Measurements from ENCODE around the gene LDLRAD4. TPM values are rescaled to one million over a fixed set of nuclear protein-coding genes. Genes with fewer than 3 reads are reported as not detected.

Gene LDLRAD4
- total RNA-seq, 6 donors from 2014 or later, result 19.5 to 26.6 (median 24.4) TPM

DNA sequence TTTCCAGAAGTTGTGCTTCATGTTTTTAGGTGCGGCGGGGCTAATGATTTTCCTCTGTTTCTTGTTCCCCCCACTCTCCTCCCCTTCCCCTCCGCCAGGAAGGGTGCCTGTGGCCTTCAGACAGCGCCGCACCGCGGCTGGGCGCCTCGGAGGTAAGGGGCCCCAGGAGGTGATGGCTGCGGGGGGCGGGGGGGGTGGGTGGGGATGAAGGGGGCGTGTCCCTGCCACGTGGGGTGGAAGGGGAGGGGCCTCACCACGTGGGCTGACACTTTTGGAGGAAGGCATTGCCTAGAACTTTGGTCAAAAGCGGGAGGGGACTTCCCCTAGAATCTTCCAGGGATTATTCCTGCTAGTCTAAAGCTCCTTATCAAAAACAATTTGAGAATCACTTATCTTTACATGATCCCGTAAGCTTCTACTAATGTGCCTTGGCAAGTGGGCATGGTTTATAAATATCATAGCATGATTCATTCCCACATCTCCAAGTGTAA lies 424.7 kb downstream of the LDLRAD4 start:
- TF ChIP-seq POLR2A (IDR thresholded peaks at IDR 0.05), result no peak
- TF ChIP-seq POLR2AphosphoS5 (IDR thresholded peaks at IDR 0.05), result no peak
- TF ChIP-seq, protein P1, sequence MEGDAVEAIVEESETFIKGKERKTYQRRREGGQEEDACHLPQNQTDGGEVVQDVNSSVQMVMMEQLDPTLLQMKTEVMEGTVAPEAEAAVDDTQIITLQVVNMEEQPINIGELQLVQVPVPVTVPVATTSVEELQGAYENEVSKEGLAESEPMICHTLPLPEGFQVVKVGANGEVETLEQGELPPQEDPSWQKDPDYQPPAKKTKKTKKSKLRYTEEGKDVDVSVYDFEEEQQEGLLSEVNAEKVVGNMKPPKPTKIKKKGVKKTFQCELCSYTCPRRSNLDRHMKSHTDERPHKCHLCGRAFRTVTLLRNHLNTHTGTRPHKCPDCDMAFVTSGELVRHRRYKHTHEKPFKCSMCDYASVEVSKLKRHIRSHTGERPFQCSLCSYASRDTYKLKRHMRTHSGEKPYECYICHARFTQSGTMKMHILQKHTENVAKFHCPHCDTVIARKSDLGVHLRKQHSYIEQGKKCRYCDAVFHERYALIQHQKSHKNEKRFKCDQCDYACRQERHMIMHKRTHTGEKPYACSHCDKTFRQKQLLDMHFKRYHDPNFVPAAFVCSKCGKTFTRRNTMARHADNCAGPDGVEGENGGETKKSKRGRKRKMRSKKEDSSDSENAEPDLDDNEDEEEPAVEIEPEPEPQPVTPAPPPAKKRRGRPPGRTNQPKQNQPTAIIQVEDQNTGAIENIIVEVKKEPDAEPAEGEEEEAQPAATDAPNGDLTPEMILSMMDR (IDR thresholded peaks at IDR 0.05), result no peak
- no peak for TF ChIP-seq EP300 (IDR thresholded peaks at IDR 0.05)
- Histone ChIP-seq H3K36me3 (peaks cover 0 to 8% (median 5%) of the 10 kb centered on the region in 4 donors), H3K4me1 (peaks cover 5 to 13% (median 9%) of the 10 kb centered on the region in 4 donors), H3K4me3 (no peak overlapping the region), H3K27me3 (peaks cover 0 to 4% (median 0%) of the 10 kb centered on the region in 4 donors), H3K9me3 (no peaks in the 10 kb centered on the region), H3K27ac (no peak overlapping the region)
- WGBS, 2 donors, result 81 to 86% methylated on average over 15 to 16 of the region's 16 CpGs
- no peak for DNase-seq
- ATAC-seq (ENCODE audit: low FRiP score in 2 of 2), result no peak

DNA sequence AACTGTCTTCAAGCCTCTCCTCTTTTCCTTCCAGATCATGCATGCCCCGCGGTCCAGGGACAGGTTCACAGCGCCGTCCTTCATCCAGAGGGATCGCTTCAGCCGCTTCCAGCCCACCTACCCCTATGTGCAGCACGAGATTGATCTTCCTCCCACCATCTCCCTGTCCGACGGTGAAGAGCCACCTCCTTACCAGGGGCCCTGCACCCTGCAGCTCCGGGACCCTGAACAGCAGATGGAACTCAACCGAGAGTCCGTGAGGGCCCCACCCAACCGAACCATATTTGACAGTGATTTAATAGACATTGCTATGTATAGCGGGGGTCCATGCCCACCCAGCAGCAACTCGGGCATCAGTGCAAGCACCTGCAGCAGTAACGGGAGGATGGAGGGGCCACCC lies 426.5 kb downstream of the LDLRAD4 start:
- H3K4me1 ChIP-seq, result peaks cover 5 to 13% (median 9%) of the 10 kb centered on the region in 4 donors
- no peak for ATAC-seq (ENCODE audit: low FRiP score in 2 of 2)
- peaks cover 0 to 8% (median 5%) of the 10 kb centered on the region in 4 donors for H3K36me3 ChIP-seq
- no peak for DNase-seq
- peaks cover 0 to 4% (median 0%) of the 10 kb centered on the region in 4 donors for H3K27me3 ChIP-seq
- WGBS, 2 donors, result 96% methylated on average over 13 to 16 of the region's 16 CpGs
- H3K9me3 ChIP-seq, result no peaks in the 10 kb centered on the region
- TF ChIP-seq POLR2A (IDR thresholded peaks at IDR 0.05) (no peak), EP300 (IDR thresholded peaks at IDR 0.05) (no peak), POLR2AphosphoS5 (IDR thresholded peaks at IDR 0.05) (no peak)
- TF ChIP-seq, protein P1 (IDR thresholded peaks at IDR 0.05), result no peak
- no peak overlapping the region for H3K4me3 ChIP-seq
- H3K27ac ChIP-seq, result no peak overlapping the region

DNA sequence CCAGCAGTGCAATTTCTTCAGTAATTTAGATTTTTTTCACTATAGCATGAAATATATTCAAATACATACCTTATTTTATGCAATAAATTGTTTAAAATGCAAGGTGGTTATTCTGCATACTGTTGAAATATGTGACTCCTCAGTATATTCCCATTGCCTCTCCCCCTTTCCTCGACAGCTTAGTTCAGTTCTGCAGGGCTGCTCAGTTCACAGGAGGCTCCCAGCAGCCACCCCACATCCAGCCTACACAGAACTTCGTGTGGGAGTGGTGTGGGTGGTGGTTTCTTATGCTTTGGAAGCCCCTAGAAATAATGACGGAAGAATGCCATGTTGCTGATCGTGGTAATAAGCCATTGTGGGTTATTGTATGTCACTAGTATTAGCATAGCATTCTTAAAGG lies 428.1 kb downstream of the LDLRAD4 start:
- no peak for TF ChIP-seq POLR2AphosphoS5 (IDR thresholded peaks at IDR 0.05)
- TF ChIP-seq, protein P1 (IDR thresholded peaks at IDR 0.05), result no peak
- TF ChIP-seq EP300 (IDR thresholded peaks at IDR 0.05), result no peak
- no peak for TF ChIP-seq POLR2A (IDR thresholded peaks at IDR 0.05)
- WGBS, 2 donors, result 78 to 85% methylated on average over 4 of the region's 4 CpGs

DNA sequence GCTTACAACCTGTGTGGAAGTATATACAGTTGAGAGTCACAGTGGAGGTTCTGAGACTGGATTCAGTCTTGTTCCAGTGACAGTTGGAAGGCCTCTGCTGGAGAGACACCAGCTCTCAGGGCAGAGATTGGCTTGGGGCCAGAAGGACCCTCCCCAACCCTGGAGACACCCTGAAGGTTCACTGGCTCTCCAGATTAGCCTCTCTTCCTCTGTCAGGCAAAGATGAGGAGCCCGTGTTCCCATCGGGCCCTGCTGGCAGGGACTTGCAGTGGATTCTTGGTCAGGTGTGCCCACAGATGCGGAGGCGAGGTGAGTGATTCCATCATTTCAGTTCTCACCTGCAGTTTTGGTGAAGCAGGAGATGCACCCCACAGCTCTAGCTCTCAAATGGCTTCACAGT lies 429.2 kb downstream of the LDLRAD4 start:
- H3K9me3 ChIP-seq, result no peaks in the 10 kb centered on the region
- no peaks in the 10 kb centered on the region for H3K4me1 ChIP-seq
- peaks cover 0 to 8% (median 5%) of the 10 kb centered on the region in 4 donors for H3K36me3 ChIP-seq
- no peaks in the 10 kb centered on the region for H3K27me3 ChIP-seq
- no peak overlapping the region for H3K27ac ChIP-seq
- WGBS, 2 donors, result 90 to 93% methylated on average over 4 of the region's 4 CpGs
- DNase-seq (no peak), ATAC-seq (ENCODE audit: low FRiP score in 2 of 2) (no peak)
- no peak for TF ChIP-seq POLR2A (IDR thresholded peaks at IDR 0.05)
- TF ChIP-seq POLR2AphosphoS5 (IDR thresholded peaks at IDR 0.05), result no peak
- H3K4me3 ChIP-seq, result no peak overlapping the region

More for the DNA sequence above, 428.1 kb downstream of the LDLRAD4 start:
- DNase-seq (no peak), ATAC-seq (ENCODE audit: low FRiP score in 2 of 2) (no peak)
- no peak overlapping the region for H3K4me3 ChIP-seq
- H3K36me3 ChIP-seq, result peaks cover 0 to 8% (median 5%) of the 10 kb centered on the region in 4 donors
- no peak overlapping the region for H3K27ac ChIP-seq
- peaks cover 0 to 6% (median 2%) of the 10 kb centered on the region in 4 donors for H3K4me1 ChIP-seq
- no peaks in the 10 kb centered on the region for H3K9me3 ChIP-seq
- peaks cover 0 to 3% (median 0%) of the 10 kb centered on the region in 4 donors for H3K27me3 ChIP-seq

DNA sequence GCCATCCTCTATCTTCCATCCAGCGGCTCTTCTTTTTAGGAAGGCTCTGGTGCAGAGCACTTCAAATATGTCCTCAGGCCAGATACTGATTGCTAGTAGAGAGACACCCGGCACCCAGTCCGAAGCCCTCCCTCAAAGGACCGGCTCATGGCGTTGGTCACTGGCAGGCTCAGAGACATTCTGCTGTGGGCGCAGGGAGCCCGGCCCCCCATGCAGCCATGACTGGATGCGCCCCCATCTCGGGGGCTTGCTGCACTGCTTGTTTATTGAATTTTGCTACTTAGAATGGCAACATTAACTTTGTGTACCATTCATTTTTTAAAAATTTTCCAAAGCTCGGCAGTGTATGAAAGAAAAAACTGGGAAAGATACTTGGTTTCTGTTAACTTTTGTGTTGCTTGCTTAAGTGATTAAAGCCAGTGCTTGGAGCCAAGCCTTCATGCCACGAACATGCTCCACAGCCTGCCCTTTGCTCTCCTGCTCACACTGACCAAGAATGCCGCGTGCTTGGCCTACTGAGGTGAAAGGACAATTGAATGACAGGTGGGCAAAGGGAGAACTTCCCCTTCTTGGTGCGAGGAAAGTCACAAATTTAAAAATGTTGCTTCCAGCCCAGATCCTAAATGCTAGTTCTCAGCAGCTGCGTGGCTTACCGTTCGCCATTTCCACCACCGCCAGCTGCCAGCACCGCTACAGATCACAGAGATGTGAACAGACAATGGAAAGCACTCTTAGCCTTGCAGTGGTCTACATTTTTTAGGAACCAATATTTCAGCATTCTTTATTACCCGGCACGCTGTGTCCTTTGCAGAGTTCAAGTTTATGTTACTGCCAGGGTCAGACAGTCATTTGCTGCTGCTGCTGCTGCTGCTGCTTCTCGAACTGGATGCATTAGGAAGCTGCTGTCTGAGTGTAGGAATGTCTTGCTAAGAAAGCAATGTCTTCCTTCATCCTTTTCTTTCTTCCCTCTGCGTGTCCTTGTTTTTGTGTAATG lies 431.1 kb downstream of the LDLRAD4 start:
- H3K4me3 ChIP-seq, result no peak overlapping the region
- no peak for DNase-seq
- H3K36me3 ChIP-seq, result peaks cover 0 to 8% (median 5%) of the 10 kb centered on the region in 4 donors
- 87% methylated on average over 23 of the region's 23 CpGs for WGBS, 2 donors
- H3K4me1 ChIP-seq, result no peaks in the 10 kb centered on the region
- TF ChIP-seq, protein P1 (IDR thresholded peaks at IDR 0.05), result no peak
- TF ChIP-seq EP300 (IDR thresholded peaks at IDR 0.05), result no peak
- no peak for TF ChIP-seq POLR2AphosphoS5 (IDR thresholded peaks at IDR 0.05)
- TF ChIP-seq POLR2A (IDR thresholded peaks at IDR 0.05), result no peak
- H3K27me3 ChIP-seq, result no peaks in the 10 kb centered on the region
- H3K27ac ChIP-seq, result no peak overlapping the region
- no peak for ATAC-seq (ENCODE audit: low FRiP score in 2 of 2)
- no peaks in the 10 kb centered on the region for H3K9me3 ChIP-seq

Measured in upper lobe of left lung (tissue), 6 donors.